Spinal cord (tissue), 10 donors: ENCODE data around the gene WNT9B. TPM values are rescaled to one million over a fixed set of nuclear protein-coding genes. Genes with fewer than 3 reads are reported as not detected.

Source experiments
- DNase-seq, 6 donors: peaks; one replicate each; pipeline versions ENCODE4 v3.0.0 to v3.0.0-alpha.2; 2013 to 2015; ENCODE audit warnings: low spot score in 6 of 6, low read depth in 4 of 6
- H3K27ac ChIP-seq: one replicate; pipeline ENCODE4 v1.5.1; 2013; ENCODE audit warnings: low read depth, low read length, control low read depth
- H3K27me3 ChIP-seq: one replicate; pipeline ENCODE4 v1.6.1; 2013; ENCODE audit warnings: low read length; ENCODE audit not compliant: control insufficient read depth, insufficient read depth
- H3K36me3 ChIP-seq: one replicate; pipeline ENCODE4 v1.6.1; 2013; ENCODE audit warnings: low read length; ENCODE audit not compliant: control insufficient read depth, insufficient read depth
- H3K4me1 ChIP-seq: one replicate; pipeline ENCODE4 v1.6.1; 2013; ENCODE audit warnings: low read length; ENCODE audit not compliant: control insufficient read depth, insufficient read depth
- H3K4me3 ChIP-seq: one replicate; pipeline ENCODE4 v1.5.1; 2013; ENCODE audit warnings: low read depth, low read length, control low read depth
- H3K9me3 ChIP-seq: one replicate; pipeline ENCODE4 v1.6.1; 2013; ENCODE audit warnings: low read length; ENCODE audit not compliant: control insufficient read depth, insufficient read depth
- WGBS: methylation state at CpG from one replicate; pipeline ENCODE4 v1.1.5; 2013; ENCODE audit warnings: missing lambda C conversion rate; ENCODE audit not compliant: insufficient coverage; 5-methylcytosine and 5-hydroxymethylcytosine counted together
- long read RNA-seq, 4 donors: transcript quantifications; one replicate each; lab custom pipeline, GENCODE V29; 2026
- polyA plus RNA-seq, 2 donors: library from polyadenylated mRNA; unstranded; fragments of 120-200 nt; gene quantifications; one replicate each; pipeline ENCODE4 v1.2.1, GENCODE V29; 2013; ENCODE audit not compliant: insufficient read length in 2 of 2
- total RNA-seq, 2 donors: library from RNA; depleted of rRNA in 1 of 2; stranded (reverse); fragments of 120-200 nt in 1 of 2; fragments of >200 nt in 1 of 2; gene quantifications; one replicate each; pipeline versions ENCODE4 v1.2.3 to v1.2.4, GENCODE V29; 2013 to 2014
- donor health status: healthy.

Gene WNT9B
- total RNA-seq (under 1 TPM; 0.44 to 0.99 TPM), polyA plus RNA-seq (1 to 10 TPM in 1 of 2 donors, under 1 TPM in 1; 0.93 to 2.1 TPM)
- long read RNA-seq, donor 1: 0 reads
- long read RNA-seq, donor 2: 0 reads
- long read RNA-seq, donor 3: 0 reads
- long read RNA-seq, donor 4: 0 reads

- H3K27me3 ChIP-seq: peaks cover 23% of the 10 kb centered on the region
- no peaks in the 10 kb centered on the region for H3K36me3 ChIP-seq
- under 1% methylated on average over 72 of the region's 75 CpGs for WGBS
- DNase-seq: peak in 3 of 6 donors; percentile 47 to 88 (median 69)
- no peak within 1 kb of the TSS for H3K27ac ChIP-seq
- no peaks in the 10 kb centered on the region for H3K9me3 ChIP-seq
- H3K4me1 ChIP-seq: peaks cover 14% of the 10 kb centered on the region
- H3K4me3 ChIP-seq: peak within 1 kb of the TSS; percentile 33
Observed at GRCh38 chr17:46851029-46851741, at the start of gene WNT9B. Gene WNT9B (plus strand): TSS chr17:46851583. CDS start chr17:46851639, 56 bp downstream.

- Histone ChIP-seq H3K27me3 (no peaks in the 10 kb centered on the region), H3K9me3 (no peaks in the 10 kb centered on the region), H3K36me3 (peaks cover 7% of the 10 kb centered on the region), H3K4me3 (no peak overlapping the region), H3K4me1 (peaks cover 2% of the 10 kb centered on the region), H3K27ac (no peak overlapping the region)
- DNase-seq: no peak
- WGBS: 96% methylated on average over 3 of the region's 7 CpGs
Observed at GRCh38 chr17:46802800-46803199, 48.6 kb upstream of the WNT9B start.

- 88% methylated on average over 5 of the region's 5 CpGs for WGBS
- no peak overlapping the region for H3K27ac ChIP-seq
- H3K4me1 ChIP-seq: no peaks in the 10 kb centered on the region
- DNase-seq: no peak
- no peaks in the 10 kb centered on the region for H3K27me3 ChIP-seq
- H3K36me3 ChIP-seq: peaks cover 7% of the 10 kb centered on the region
- H3K9me3 ChIP-seq: no peaks in the 10 kb centered on the region
- no peak overlapping the region for H3K4me3 ChIP-seq
Observed at GRCh38 chr17:46803544-46803943, 47.8 kb upstream of the WNT9B start.

GRCh38 chr17:46805771-46806170 is 45.6 kb upstream of the WNT9B start:
- WGBS: 100% methylated on average over 3 of the region's 6 CpGs
- H3K36me3 ChIP-seq: peaks cover 11% of the 10 kb centered on the region
- no peak for DNase-seq
- no peak overlapping the region for H3K27ac ChIP-seq
- no peak overlapping the region for H3K4me3 ChIP-seq
- peaks cover 13% of the 10 kb centered on the region for H3K4me1 ChIP-seq
- no peaks in the 10 kb centered on the region for H3K27me3 ChIP-seq
- no peaks in the 10 kb centered on the region for H3K9me3 ChIP-seq

GRCh38 chr17:46809110-46809571 is 42.2 kb upstream of the WNT9B start:
- H3K4me3 ChIP-seq: no peak overlapping the region
- H3K4me1 ChIP-seq: peaks cover 29% of the 10 kb centered on the region
- no peak overlapping the region for H3K27ac ChIP-seq
- no peaks in the 10 kb centered on the region for H3K9me3 ChIP-seq
- H3K36me3 ChIP-seq: peaks cover 11% of the 10 kb centered on the region
- 45% methylated on average over 7 of the region's 8 CpGs for WGBS
- no peaks in the 10 kb centered on the region for H3K27me3 ChIP-seq
- peak in 1 of 6 donors; percentile 74 for DNase-seq

- Histone ChIP-seq H3K27ac (no peak overlapping the region), H3K9me3 (no peaks in the 10 kb centered on the region), H3K27me3 (no peaks in the 10 kb centered on the region), H3K4me3 (no peak overlapping the region), H3K4me1 (peaks cover 31% of the 10 kb centered on the region), H3K36me3 (peaks cover 13% of the 10 kb centered on the region)
- WGBS: 75% methylated on average over 9 of the region's 10 CpGs
- no peak for DNase-seq
Observed at GRCh38 chr17:46810837-46811236, 40.5 kb upstream of the WNT9B start.

GRCh38 chr17:46811978-46812583 is 39.3 kb upstream of the WNT9B start:
- Histone ChIP-seq H3K4me1 (peaks cover 38% of the 10 kb centered on the region), H3K36me3 (peaks cover 10% of the 10 kb centered on the region), H3K27ac (no peak overlapping the region), H3K4me3 (no peak overlapping the region), H3K27me3 (peaks cover 7% of the 10 kb centered on the region), H3K9me3 (no peaks in the 10 kb centered on the region)
- peak in 1 of 6 donors; percentile 5 for DNase-seq
- 30% methylated on average over 8 of the region's 11 CpGs for WGBS

GRCh38 chr17:46812624-46813318 is 38.6 kb upstream of the WNT9B start:
- 80% methylated on average over 5 of the region's 6 CpGs for WGBS
- Histone ChIP-seq H3K9me3 (no peaks in the 10 kb centered on the region), H3K27me3 (peaks cover 14% of the 10 kb centered on the region), H3K4me1 (peaks cover 42% of the 10 kb centered on the region), H3K27ac (no peak overlapping the region), H3K36me3 (peaks cover 10% of the 10 kb centered on the region), H3K4me3 (no peak overlapping the region)
- DNase-seq: no peak

- WGBS: 80% methylated on average over 2 of the region's 3 CpGs
- Histone ChIP-seq H3K9me3 (no peaks in the 10 kb centered on the region), H3K27ac (no peak overlapping the region), H3K4me1 (peaks cover 49% of the 10 kb centered on the region), H3K36me3 (peaks cover 10% of the 10 kb centered on the region), H3K27me3 (peaks cover 25% of the 10 kb centered on the region), H3K4me3 (no peak overlapping the region)
- no peak for DNase-seq
Observed at GRCh38 chr17:46813920-46814319, 37.5 kb upstream of the WNT9B start.
